AG04450 (cell line): ENCODE data around the gene UBALD1. TPM values are rescaled to one million over a fixed set of nuclear protein-coding genes. Genes with fewer than 3 reads are reported as not detected.
A peak's percentile ranks its signal among the peaks of the same experiment; 100 is the strongest.

Experiments used
- CTCF ChIA-PET: fragments of 300-600, 350-600 bp; formaldehyde crosslinking; extraction: SDS; loops from one replicate; lab custom pipeline; 2022; ENCODE audit warnings: antibody characterized with exemption, inconsistent platforms; lab: Charles Lee
- POLR2A ChIA-PET: fragments of 350-600 bp; formaldehyde crosslinking; extraction: SDS; loops from one replicate; lab custom pipeline; 2021; ENCODE audit warnings: antibody characterized with exemption, inconsistent platforms; lab: Yijun Ruan, JAX
- DNase-seq: peaks from one replicate; pipeline ENCODE4 v3.0.0-alpha.2; 2011; ENCODE audit warnings: low read depth, low spot score
- H3K27ac ChIP-seq: one replicate; pipeline ENCODE4 v1.5.1; 2012; ENCODE audit warnings: low read depth, low read length, control low read depth
- H3K27me3 ChIP-seq: one replicate; pipeline ENCODE4 v1.6.0; 2012; ENCODE audit warnings: low read length; ENCODE audit not compliant: control insufficient read depth, insufficient read depth
- H3K4me3 ChIP-seq: 2 replicates; pipeline ENCODE4 v1.5.1; 2011; ENCODE audit warnings: mild to moderate bottlenecking, low read depth, low read length, control low read depth
- H3K9me3 ChIP-seq: 2 replicates; pipeline ENCODE4 v1.5.1; 2012; ENCODE audit warnings: low read length; ENCODE audit not compliant: control insufficient read depth, insufficient read depth
- CTCF ChIP-seq: IDR thresholded peaks from 2 replicates; pipeline ENCODE4 v1.5.1; 2011; ENCODE audit warnings: low read depth, low read length, control low read depth, inconsistent platforms
- polyA minus RNA-seq: library from RNA; depleted of rRNA, polyadenylated mRNA; stranded (reverse); fragments of >200 nt; gene quantifications from 2 replicates; pipeline ENCODE4 v1.2.3, GENCODE V29; 2011; rRNA and poly(A)+ RNA removed
- polyA plus RNA-seq: library from polyadenylated mRNA; depleted of rRNA; stranded (reverse); fragments of >200 nt; gene quantifications from 2 replicates; pipeline ENCODE4 v1.2.3, GENCODE V29; 2011; rRNA removed

UBALD1 gene
- polyA plus RNA-seq: 4.1 and 6.1 TPM in 2 replicates
- 2.7 and 3.3 TPM in 2 replicates for polyA minus RNA-seq

GRCh38 chr16:4614571-4615383 is at the start of gene UBALD1:
Gene UBALD1, minus strand, starts transcription at chr16:4614888. Its CDS starts 91 bp downstream, at chr16:4614797.
- ChIA-PET CTCF (no interaction called here), POLR2A (interaction anchor here (0.9 kb wide), 1 partner anchor 66 kb away, joined by 3 read pairs; no protein-coding TSS in a partner anchor)
- no peak for TF ChIP-seq CTCF
- H3K4me3 ChIP-seq: peak within 1 kb of the TSS; percentile 84
- peak within 1 kb of the TSS; percentile 85 for H3K27ac ChIP-seq
- DNase-seq: peak; percentile 63
- H3K27me3 ChIP-seq: no peaks in the 10 kb centered on the region
- H3K9me3 ChIP-seq: peaks cover 9% of the 10 kb centered on the region; the same call in 1 of the 2 replicates

GRCh38 chr16:4663777-4664465 is 49.2 kb upstream of the UBALD1 start:
- CTCF ChIA-PET: no interaction called here

GRCh38 chr16:4663465-4663776 is 48.7 kb upstream of the UBALD1 start:
- DNase-seq: no peak
- Histone ChIP-seq H3K4me3 (no peak overlapping the region), H3K9me3 (no peaks in the 10 kb centered on the region), H3K27me3 (no peaks in the 10 kb centered on the region), H3K27ac (no peak overlapping the region)
- POLR2A ChIA-PET: no interaction called here
- no peak for TF ChIP-seq CTCF
- CTCF ChIA-PET: interaction anchor here (0.6 kb wide), 1 partner anchor 13 kb away, joined by 3 read pairs; no protein-coding TSS in a partner anchor

More at GRCh38 chr16:4663777-4664465, 49.2 kb upstream of the UBALD1 start:
- no peaks in the 10 kb centered on the region for H3K9me3 ChIP-seq
- no peak for TF ChIP-seq CTCF
- H3K4me3 ChIP-seq: no peak overlapping the region
- no peak for DNase-seq
- no peak overlapping the region for H3K27ac ChIP-seq
- no peaks in the 10 kb centered on the region for H3K27me3 ChIP-seq
- POLR2A ChIA-PET: interaction anchor here (0.7 kb wide), 1 partner anchor 103 kb away, joined by 3 read pairs; no protein-coding TSS in a partner anchor

- no peak for DNase-seq
- no peak for TF ChIP-seq CTCF
- H3K27ac ChIP-seq: no peak overlapping the region
- no peak overlapping the region for H3K4me3 ChIP-seq
- CTCF ChIA-PET: interaction anchor here (1.2 kb wide), 1 partner anchor 76 kb away, joined by 3 read pairs; no protein-coding TSS in a partner anchor
- H3K9me3 ChIP-seq: no peaks in the 10 kb centered on the region
- no peaks in the 10 kb centered on the region for H3K27me3 ChIP-seq
- POLR2A ChIA-PET: no interaction called here
These were observed 47.0 kb upstream of the UBALD1 start for GRCh38 chr16:4661661-4662060.
